Hippocampal formation (tissue), 2 donors: ENCODE measurements around the gene DPAGT1.
"Not testable (repeated sequence)": the region's sequence is repeated elsewhere in the genome, so short reads cannot be mapped to it uniquely, and the experiment has no call there.

Experiments
- DNase-seq, 2 donors: peaks; one replicate each; lab custom pipeline; 2025; lab: John Stamatoyannopoulos, UW

The DPAGT1 gene

DNA sequence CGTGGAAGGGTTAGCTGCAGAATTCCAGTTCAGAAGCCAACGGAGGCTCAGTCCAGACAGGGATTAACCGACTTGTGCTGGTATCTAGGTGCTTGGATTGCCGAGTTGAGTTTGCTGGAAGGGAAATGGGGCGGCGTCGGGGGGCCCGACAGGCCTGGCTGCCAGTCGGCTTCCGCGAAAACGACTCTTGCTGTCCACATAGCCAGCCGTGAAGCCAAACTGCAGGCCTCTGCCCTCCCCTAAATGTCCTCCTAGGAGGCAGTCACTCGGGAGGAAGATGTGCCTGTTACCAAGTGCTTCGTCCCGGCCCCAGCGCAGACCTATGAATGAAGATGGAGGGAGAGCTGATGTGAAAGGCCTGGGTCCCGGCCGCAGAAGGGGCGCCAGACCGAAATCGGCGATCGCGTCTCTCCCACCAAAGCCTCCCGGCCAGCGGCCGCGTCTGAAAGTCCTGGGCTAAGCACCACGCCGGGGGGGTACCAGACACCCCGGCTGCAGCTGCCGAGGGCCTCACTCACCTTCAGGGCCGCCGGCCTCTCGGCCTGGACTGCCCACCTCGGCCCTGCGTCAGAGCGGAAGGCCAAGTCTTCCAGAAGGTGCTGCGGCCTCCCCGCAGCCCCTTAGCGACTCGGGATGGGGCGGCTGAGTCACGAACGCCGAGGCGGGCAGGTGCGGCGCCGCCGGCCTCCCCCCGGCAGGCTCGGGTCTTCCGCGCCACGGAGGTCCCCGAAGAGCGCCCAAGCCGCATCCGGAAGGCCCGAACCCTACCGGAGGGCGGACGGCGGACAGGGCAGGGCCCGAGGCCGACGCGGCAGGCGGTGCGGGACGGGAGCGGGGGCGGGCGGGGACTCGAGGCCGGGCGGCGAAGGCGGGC lies 7.5 kb downstream of the DPAGT1 start:
- DNase-seq = peak in 1 of 2 donors; percentile 54

DNA sequence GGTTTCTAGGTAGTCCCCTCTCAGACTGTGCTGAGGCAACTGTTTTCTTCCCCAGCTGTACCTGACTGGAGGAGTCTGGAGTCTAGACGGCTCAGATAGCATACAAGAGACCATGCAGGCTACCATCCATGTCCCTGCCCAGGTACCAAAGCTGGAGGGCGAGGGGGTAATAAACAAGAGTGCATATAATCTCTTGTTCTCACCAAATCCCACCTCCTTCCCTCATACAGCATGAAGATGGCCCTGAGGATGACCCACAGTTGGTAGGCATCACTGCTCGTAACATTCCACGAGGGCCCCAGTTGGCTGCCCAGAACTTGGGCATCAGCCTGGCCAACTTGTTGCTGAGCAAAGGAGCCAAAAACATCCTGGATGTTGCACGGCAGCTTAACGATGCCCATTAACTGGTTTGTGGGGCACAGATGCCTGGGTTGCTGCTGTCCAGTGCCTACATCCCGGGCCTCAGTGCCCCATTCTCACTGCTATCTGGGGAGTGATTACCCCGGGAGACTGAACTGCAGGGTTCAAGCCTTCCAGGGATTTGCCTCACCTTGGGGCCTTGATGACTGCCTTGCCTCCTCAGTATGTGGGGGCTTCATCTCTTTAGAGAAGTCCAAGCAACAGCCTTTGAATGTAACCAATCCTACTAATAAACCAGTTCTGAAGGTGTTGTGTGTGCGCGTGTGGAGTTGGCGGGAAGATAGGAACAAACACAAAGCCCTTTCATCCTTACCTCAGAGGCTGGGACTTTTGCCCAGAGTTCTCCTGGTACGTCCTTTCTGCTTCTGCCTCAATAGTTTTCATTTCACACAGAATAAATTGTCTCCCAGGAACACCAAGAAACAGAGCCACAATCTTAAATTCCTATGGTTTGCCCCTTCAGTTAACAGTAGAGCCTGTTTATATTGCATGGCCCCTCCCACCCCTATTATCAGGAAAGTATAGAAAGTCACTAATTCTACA lies 8.5 kb downstream of the DPAGT1 start:
- DNase-seq = peak in 1 of 2 donors; percentile 7

DNA sequence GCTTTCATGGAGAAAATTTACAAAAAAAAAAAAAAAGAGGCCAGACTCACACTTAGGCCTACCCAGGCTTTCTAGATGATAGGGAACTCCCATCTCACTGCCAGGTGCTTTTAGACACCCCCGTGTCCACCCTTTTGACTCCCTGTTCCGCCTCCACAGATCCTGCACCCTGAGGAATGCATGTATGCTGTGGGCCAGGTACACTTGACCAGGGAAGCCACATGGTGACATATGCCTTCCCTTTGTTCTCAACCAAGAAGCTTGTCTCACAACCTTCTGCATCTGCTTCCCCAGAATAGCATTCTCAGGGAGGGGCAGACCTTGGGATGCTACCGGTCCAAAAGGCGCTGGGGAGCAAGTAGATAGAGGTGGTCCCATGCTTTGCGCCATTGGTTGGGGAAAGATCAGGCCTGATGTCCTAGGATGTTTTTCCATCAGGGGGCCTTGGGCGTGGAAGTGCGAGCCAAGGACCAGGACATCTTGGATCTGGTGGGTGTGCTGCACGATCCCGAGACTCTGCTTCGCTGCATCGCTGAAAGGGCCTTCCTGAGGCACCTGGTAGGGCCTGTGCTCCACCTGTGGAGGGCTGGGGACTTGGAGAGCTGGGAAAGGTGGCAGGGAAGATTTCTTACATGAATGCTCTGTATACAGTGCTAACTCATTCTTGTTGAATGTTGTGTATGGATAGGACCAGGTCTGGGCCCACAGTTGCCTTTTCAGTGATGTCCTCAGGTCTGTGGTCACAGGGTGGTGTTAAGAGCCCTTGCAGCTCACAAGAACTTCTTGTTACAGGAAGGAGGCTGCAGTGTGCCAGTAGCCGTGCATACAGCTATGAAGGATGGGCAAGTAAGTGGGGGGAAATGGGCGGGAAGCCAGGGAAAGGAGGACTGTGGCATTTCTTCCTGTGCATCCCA lies 9.4 kb downstream of the DPAGT1 start:
- DNase-seq = no peak

DNA sequence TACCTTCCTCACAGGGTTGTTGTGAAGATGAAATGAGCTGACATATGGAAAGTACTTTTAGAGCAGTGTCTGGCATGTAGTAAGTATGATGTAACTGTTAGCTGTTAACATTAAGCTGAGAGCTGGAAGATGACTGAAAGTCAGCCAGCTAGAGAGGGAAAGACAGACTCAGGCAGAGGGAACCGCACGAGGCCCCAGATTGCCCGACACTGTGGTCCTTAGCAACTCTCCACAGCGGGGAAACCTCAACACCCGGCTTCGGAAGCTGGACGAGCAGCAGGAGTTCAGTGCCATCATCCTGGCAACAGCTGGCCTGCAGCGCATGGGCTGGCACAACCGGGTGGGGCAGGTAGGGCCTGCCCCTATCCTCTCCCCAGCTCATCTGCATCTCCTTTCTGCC lies 10.5 kb downstream of the DPAGT1 start:
- no peak for DNase-seq

DNA sequence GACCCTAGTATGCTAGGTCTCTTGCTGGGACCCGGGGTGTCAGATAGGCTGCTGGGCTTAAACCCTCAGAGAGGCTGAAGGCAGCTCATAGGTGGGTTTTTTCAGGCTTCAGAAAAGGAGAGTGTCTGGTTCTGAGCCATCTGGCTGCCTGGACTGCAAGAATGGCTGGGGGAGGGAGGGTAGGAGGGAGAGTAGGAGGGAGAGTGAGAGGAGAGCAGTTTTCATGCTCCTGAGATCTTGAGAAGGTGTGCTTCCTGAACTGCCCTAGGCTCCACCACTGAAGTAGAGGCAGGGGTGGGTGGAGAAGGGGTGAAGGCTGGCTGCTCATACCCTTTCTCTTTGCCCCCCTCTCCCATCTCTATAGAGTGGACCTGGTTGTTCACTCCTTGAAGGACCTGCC lies 12.3 kb downstream of the DPAGT1 start:
- DNase-seq = no peak

DNA sequence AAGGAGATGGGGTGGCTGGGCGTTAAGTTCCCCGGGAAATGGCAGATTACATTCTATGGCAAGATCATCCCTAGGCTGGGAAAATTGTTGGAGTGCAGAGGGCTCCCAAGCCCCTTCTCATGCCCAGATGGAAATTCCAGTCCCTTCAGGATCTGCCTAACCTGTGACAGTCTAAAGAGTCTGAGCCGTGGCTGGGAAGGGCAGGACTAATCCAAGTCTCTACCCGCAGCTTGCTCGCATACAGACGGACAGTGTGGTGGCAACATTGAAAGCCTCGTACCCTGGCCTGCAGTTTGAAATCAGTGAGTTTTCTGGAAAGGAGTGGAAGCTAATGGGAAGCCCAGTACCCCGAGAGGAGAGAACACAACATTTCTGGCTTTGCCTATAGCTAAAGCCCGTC lies 13.2 kb downstream of the DPAGT1 start:
- no peak for DNase-seq

DNA sequence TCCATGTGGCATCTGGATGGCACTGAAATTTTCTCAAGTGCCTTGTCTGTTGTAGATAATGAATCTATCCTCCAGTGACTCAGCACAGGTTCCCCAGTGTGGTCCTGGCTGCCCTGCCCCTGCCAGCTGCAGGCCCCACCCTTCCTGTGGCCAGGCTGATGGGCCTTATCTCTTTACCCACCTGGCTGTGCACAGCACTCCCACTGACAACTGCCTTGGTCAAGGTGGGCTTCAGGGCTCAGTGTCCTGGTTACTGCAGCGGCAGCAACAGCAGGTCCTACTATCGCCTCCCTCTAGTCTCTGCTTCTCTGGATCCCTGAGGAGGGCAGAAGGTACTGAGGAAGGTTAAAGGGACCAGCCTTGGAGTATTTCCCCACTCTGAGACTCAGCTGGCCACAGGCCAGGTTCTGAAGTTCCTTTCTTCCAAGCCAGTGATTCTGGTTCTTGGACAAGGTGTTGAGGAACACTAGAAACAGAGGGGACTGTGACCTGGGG lies 13.9 kb downstream of the DPAGT1 start:
- no peak for DNase-seq

DNA sequence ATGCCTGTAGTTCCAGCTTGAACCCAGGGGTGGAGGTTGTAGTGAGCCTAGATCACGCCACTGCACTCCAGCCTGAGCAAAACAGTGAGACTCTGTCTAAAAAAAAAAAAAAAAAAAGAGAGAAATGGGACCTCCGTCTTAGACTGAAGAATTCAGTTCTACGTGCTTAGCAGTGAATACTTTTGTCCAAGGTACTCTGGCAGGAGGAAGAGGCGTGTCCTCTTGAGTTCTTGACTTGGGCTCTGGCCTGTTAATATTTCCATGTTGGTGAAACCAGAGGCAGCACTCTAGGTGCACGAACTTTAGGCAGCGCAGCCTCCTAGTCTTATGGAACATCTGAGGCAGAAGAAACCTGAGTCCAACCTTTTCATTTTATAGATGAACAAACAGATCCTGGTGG lies 14.5 kb downstream of the DPAGT1 start:
- no peak for DNase-seq

DNA sequence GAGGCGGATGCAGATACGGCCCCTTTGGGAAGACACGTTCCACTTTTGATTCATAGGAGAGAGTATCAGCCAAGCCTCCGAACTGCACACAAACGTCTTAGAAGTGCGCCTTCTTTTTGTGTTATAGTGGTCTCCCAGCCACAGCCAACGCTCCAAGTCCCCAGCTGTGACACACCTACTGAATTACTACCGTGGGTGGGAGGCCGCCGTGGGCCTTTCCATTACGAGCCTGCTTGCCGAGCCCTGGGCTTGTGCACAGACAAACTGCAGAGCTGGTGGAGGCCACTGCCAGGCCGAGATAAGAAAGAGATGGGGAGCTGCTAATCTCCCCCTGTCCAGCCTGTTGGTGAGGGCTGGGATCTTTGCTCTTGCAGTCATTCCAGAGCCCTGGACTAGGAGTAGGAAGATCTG lies 16.2 kb downstream of the DPAGT1 start:
- DNase-seq = no peak

DNA sequence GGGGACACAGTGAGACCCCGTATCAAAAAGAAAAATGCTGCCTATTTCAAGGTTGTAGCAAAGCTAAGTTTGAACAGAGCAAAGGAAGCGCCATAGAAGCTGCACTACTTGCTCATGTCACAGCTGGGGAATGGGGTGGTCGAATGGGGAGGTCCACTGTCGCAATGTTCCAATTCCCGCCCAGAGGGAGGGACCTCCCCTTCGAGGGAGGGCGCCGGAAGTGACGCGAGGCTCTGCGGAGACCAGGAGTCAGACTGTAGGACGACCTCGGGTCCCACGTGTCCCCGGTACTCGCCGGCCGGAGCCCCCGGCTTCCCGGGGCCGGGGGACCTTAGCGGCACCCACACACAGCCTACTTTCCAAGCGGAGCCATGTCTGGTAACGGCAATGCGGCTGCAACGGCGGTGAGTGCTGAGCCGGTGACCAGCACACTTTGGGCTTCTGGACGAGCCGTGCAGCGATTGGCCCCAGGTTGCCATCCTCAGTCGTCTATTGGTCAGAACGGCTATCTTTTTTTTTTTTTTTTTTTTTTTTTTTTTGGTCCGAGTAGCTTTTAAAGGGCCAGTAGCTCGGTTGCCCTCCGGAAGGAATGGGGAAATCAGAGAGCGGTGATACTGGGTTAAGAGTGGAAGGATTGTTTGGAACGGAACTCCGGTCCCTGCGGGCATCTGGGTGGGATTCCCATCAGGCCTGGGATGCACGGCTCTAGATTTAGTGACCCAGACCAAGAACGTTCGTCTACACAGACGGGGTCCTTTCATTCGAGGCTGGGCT lies 16.8 kb downstream of the DPAGT1 start, which contains the start of gene HMBS:
Gene HMBS, plus strand, starts transcription at position 219 of the 774 bp plus-strand sequence. Its CDS starts 153 bp downstream, at position 372.
- peak; percentile 94 to 96 for DNase-seq

DNA sequence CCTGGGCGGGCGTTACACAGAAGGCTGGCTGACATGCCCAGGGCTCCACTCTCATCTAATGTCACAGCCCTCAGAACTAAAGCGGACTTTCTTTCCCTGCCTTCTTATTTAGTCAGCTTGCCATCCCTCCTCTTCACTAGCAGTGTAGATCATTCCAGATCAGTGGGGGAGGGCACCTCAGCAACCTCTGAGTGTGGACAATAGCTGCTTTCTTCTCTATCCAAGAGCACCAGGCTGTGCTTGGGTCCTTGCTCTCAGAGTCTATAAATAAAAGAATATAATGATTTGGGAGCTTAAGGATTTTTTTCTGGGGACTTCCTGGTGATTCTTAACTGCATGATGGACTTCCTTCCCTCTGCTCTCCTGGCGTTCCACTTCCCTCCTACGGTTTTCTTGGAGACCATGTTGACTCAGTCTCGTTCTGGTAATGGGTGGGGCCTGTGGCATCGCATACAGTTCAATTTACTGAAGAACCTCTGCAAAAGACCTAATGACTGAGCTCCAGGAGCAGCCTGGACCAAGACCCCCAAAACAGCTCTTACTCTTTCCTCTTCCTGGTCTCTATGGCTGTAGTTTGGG lies 19.9 kb downstream of the DPAGT1 start:
- DNase-seq = peak; percentile 55 to 64

DNA sequence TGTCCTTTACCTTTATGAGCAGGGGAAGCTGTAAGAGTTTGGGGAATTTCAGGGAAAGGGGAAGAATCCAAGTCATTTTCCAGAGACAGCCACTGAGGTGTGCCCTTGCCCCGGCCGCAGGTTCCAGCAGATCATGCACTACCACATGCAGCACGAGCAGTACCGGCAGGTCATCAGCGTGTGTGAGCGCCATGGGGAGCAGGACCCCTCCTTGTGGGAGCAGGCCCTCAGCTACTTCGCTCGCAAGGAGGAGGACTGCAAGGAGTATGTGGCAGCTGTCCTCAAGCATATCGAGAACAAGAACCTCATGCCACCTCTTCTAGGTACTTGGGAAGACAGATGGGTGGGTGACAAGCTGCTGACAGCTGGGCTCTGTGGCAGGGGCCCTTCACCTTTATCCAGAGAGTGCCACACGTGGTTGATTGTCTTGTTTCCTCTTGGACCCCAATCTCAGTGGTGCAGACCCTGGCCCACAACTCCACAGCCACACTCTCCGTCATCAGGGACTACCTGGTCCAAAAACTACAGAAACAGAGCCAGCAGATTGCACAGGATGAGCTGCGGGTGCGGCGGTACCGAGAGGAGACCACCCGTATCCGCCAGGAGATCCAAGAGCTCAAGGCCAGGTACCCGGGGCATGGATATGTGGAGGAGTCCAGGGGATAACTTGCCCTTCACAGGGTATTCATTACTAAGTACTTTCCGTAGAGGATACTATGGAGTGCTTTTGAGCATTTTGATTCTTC lies 22.8 kb downstream of the DPAGT1 start:
- DNase-seq = no peak

DNA sequence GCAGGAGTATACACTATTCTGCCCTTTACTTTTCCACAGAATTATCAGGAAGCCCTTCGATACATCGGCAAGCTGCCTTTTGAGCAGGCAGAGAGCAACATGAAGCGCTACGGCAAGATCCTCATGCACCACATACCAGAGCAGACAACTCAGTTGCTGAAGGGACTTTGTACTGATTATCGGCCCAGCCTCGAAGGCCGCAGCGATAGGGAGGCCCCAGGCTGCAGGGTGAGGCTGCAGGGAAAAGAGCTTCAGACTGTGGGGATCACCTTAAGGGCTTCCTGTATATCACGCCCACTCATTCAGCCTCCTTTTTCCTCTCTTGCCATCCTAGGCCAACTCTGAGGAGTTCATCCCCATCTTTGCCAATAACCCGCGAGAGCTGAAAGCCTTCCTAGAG lies 23.8 kb downstream of the DPAGT1 start:
- DNase-seq = no peak

DNA sequence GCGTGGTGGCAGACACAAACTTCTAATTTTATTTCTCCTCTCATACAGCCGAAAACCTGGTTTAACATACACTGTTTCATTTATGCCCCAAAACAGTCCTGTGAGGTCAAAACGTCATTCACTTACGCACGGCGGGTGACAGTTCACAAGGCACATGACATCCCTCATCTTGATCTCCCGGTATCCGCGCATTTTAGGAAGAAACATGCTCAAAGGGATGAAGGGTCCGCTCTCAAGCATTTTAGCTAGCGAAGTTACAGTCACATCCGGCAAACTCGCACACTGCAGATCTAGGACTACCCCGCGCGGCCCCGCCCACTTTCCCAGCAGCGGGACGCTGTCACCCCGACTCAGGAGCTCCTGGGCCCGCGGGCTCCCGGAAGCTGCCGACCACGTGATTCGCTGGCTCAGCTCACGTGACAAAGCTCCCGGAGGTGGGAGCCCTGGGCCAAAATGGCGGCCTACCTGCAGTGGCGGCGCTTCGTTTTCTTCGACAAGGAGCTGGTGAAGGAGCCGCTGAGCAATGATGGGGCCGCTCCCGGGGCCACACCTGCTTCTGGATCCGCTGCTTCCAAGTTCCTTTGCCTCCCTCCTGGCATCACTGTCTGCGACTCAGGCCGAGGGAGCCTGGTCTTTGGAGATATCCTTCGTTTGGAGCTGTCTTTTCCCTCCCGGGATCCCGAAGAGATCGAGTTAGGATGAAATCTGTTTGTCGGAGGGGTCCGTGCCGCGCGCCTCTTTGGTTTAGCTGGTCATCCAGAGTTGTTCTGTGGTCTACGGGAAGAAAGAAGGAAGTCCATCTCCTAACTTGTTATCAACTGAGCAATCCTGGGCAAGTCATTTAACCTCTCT lies 34.1 kb downstream of the DPAGT1 start, which contains the start of gene VPS11:
Gene VPS11, plus strand, starts transcription at position 448 of the 852 bp plus-strand sequence. Its CDS starts 6 bp downstream, at position 454.
- DNase-seq = peak; percentile 95

DNA sequence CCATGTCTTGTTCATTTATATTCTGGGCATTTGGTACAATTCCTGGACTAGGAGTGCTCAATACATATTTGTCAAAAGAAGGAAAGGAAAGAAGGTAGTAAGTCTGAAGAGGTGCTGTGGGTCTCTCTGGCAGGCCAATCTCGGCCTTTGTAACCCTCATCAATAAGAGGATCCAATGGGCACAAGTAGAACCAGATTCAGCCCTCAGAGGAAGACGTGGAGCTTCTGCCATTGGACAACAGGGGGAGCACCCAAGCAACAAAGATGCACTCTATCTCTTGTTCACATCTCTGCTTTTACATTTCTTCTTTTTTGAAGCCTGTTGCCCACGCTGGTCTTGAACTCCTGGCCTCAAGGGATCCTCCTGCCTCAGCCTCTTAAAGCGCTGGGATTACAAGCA lies 36.3 kb downstream of the DPAGT1 start:
- DNase-seq = no peak

DNA sequence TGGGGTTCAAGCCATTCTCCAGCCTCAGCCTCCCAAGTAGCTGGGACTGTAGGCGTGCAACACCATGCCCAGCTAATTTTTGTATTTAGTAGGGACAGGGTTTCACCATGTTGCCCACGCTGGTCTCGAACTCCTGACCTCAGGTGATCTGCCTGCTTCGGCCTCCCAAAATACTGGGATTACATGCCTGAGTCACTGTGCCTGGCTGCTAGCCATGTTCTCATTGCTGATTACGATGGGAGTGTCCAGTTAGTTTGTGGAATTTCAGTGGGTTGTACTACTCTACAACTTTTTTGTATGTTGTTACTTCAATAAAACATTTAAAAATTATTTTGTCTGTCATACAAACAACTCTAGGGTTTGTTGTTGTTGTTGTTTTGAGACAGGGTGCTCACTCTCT lies 38.9 kb downstream of the DPAGT1 start:
- no peak for DNase-seq

DNA sequence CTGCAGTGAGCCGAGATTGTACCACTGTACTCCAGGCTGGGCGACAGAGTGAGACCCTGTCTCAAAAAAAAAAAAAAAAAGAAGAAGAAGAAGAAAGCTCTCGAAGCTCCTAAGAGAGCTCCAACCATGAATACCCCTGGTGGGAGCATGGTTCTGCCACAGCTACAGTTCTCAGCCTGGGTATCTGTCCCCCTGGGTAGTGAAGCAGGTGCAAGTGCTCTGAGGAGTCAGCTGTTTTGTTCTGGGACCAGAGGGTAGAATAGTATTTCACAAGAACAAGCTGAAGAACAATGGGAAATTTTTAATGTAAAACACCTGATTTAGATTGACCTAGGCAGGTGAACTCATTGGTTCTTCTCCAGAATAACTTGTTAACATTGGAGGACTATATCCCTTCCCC lies 40.4 kb downstream of the DPAGT1 start:
- no peak for DNase-seq

DNA sequence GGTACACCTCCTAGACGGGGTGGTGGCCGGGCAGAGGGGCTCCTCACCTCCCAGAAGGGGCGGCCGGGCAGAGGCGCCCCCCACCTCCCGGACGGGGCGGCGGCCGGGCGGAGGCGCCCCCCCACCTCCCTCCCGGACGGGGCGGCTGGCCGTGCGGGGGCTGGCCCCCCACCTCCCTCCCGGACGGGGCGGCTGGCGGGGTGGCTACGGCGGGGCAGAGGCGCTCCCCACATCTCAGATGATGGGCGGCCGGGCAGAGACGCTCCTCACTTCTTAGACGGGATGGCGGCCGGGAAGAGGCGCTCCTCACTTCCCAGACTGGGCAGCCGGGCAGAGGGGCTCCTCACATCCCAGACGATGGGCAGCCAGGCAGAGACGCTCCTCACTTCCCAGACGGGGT lies 42.5 kb downstream of the DPAGT1 start:
- DNase-seq = not testable (repeated sequence)
